MM.1S (cell line): ENCODE measurements around the gene PRRT3.
A peak's percentile ranks its signal among the peaks of the same experiment; 100 is the strongest.

Source experiments
- DNase-seq: peaks from one replicate; pipeline ENCODE4 v3.0.0-alpha.2; 2015
- H2AFZ ChIP-seq: fragments of 300-600 bp; sonication (generic); 2 replicates; pipeline ENCODE4 v1.6.0; 2016; ENCODE audit warnings: antibody characterized with exemption, low read length
- H3F3A ChIP-seq: fragments of 300-600 bp; sonication (generic); 2 replicates; pipeline ENCODE4 v1.6.1; 2016; ENCODE audit warnings: mild to moderate bottlenecking, antibody characterized with exemption, low read length, moderate library complexity, mixed read lengths; ENCODE audit not compliant: insufficient read depth
- H3K27ac ChIP-seq: fragments of 300-600 bp; sonication (generic); 2 replicates; pipeline ENCODE4 v1.5.1; 2016; ENCODE audit warnings: mild to moderate bottlenecking, low read length
- H3K27me3 ChIP-seq: fragments of 300-600 bp; sonication (generic); replicated peaks from 2 replicates; pipeline ENCODE4 v1.6.0; 2016; ENCODE audit warnings: low read length; ENCODE audit not compliant: insufficient read depth
- H3K36me3 ChIP-seq: fragments of 300-600 bp; sonication (generic); replicated peaks from 2 replicates; pipeline ENCODE4 v1.6.1; 2016; ENCODE audit warnings: mild to moderate bottlenecking, low read length, mixed read lengths; ENCODE audit not compliant: insufficient read depth
- H3K4me1 ChIP-seq: fragments of 300-600 bp; sonication (generic); 2 replicates; pipeline ENCODE4 v1.6.1; 2016; ENCODE audit warnings: low read length, mixed read lengths
- H3K4me2 ChIP-seq: fragments of 300-600 bp; sonication (generic); 2 replicates; pipeline ENCODE4 v1.6.0; 2016; ENCODE audit warnings: low read depth, low read length
- H3K4me3 ChIP-seq: fragments of 300-600 bp; sonication (generic); 2 replicates; pipeline ENCODE4 v1.5.1; 2016; ENCODE audit warnings: low read length, mixed read lengths
- H3K79me2 ChIP-seq: fragments of 300-600 bp; sonication (generic); 2 replicates; pipeline ENCODE4 v1.6.1; 2016; ENCODE audit warnings: mixed run types, low read length, mixed read lengths
- H3K9ac ChIP-seq: fragments of 300-600 bp; sonication (generic); 2 replicates; pipeline ENCODE4 v1.6.1; 2016; ENCODE audit warnings: low read length, mixed read lengths
- H3K9me2 ChIP-seq: fragments of 300-600 bp; sonication (generic); replicated peaks from 2 replicates; pipeline ENCODE4 v1.6.1; 2016; ENCODE audit warnings: mild to moderate bottlenecking, low read length, mixed read lengths; ENCODE audit not compliant: insufficient read depth
- H3K9me3 ChIP-seq: fragments of 300-600 bp; sonication (generic); replicated peaks from 2 replicates; pipeline ENCODE4 v1.6.1; 2016; ENCODE audit warnings: mild to moderate bottlenecking, low read length, mixed read lengths; ENCODE audit not compliant: insufficient read depth
- H4K20me1 ChIP-seq: fragments of 300-600 bp; sonication (generic); 2 replicates; pipeline ENCODE4 v1.6.1; 2016; ENCODE audit warnings: mild to moderate bottlenecking, low read length, moderate library complexity, mixed read lengths; ENCODE audit not compliant: insufficient read depth
- EZH2 ChIP-seq: fragments of 300-600 bp; sonication (generic); optimal IDR thresholded peaks from 2 replicates; pipeline ENCODE3; 2017; ENCODE audit warnings: low read depth, mild to moderate bottlenecking, antibody characterized with exemption, low read length, mixed read lengths
- EZH2phosphoT487 ChIP-seq: fragments of 300-600 bp; sonication (generic); IDR thresholded peaks from 2 replicates; pipeline ENCODE4 v1.6.1; 2018; ENCODE audit warnings: antibody characterized with exemption, low read length
- TF ChIP-seq, protein P1 (sequence below): fragments of 300-600 bp; sonication (generic); IDR thresholded peaks from 2 replicates; pipeline ENCODE4 v1.5.1; 2016; ENCODE audit warnings: antibody characterized with exemption, low read length, mixed read lengths

PRRT3 gene

DNA sequence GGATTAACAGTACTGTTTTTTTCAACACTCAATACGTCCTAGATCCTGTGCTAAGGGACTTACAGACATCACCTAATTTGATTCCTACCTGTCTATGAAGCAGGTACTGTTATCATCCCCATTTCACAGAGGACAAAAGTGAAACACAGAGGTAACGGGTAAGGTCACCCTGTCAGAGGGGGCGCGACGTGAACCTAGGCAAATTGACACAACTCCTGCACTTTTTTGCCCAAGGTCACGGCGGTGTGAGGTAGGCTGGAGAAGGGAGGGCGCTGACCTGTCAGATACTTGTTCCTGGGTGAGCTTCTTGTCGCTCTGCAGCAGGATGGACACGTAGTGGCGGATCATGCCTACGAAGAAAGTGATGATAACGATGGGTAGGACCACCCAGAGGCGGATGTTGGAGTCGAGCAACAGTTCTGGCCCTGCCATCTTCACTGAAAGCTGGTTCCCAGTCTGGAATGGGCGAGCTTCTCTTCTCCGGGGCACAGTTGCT is 34.1 kb upstream of the PRRT3 start:
- Histone ChIP-seq H3K9me3 (no peaks in the 10 kb centered on the region), H3K36me3 (no peaks in the 10 kb centered on the region), H3K4me3 (peak overlapping the region; percentile 79), H3K4me1 (peaks cover 14% of the 10 kb centered on the region; the same call in 1 of the 2 replicates), H2AFZ (peak overlapping the region; percentile 62), H4K20me1 (no peaks in the 10 kb centered on the region), H3K79me2 (peaks cover 67% of the 10 kb centered on the region), H3K9ac (peak overlapping the region; percentile 72), H3K4me2 (peak overlapping the region; percentile 82), H3K27me3 (no peaks in the 10 kb centered on the region), H3K9me2 (no peaks in the 10 kb centered on the region), H3F3A (0 out of 2 replicates have a peak, but pooled peaks cover 2% of the 10 kb centered on the region), H3K27ac (peak overlapping the region; percentile 60; the same call in 1 of the 2 replicates)
- TF ChIP-seq, protein P1, sequence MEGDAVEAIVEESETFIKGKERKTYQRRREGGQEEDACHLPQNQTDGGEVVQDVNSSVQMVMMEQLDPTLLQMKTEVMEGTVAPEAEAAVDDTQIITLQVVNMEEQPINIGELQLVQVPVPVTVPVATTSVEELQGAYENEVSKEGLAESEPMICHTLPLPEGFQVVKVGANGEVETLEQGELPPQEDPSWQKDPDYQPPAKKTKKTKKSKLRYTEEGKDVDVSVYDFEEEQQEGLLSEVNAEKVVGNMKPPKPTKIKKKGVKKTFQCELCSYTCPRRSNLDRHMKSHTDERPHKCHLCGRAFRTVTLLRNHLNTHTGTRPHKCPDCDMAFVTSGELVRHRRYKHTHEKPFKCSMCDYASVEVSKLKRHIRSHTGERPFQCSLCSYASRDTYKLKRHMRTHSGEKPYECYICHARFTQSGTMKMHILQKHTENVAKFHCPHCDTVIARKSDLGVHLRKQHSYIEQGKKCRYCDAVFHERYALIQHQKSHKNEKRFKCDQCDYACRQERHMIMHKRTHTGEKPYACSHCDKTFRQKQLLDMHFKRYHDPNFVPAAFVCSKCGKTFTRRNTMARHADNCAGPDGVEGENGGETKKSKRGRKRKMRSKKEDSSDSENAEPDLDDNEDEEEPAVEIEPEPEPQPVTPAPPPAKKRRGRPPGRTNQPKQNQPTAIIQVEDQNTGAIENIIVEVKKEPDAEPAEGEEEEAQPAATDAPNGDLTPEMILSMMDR, result no peak
- TF ChIP-seq EZH2phosphoT487 (no peak), EZH2 (no peak)
- DNase-seq, result no peak

DNA sequence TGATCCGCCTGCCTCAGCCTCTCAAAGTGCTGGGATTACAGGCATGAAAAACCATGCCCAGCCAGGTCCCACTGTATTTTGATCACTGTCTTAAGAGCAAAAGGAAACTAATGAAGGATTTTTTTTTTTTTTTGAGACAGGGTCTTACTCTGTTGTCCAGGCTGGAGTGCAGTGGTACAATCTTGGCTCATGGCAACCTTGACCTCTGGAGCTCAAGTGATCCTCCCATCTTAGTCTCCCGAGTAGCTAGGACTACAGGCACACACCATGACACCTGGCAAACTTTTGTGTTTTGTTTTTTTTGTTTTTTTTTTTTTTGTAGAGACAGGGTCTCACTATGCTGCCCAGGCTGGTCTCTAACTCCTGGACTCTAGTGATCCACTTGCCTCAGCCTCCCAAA is 28.0 kb upstream of the PRRT3 start:
- TF ChIP-seq EZH2phosphoT487, result no peak
- TF ChIP-seq, protein P1, result no peak
- TF ChIP-seq EZH2, result no peak
- Histone ChIP-seq H2AFZ (no peak overlapping the region), H4K20me1 (no peaks in the 10 kb centered on the region), H3K36me3 (no peaks in the 10 kb centered on the region; the same call in 1 of the 2 replicates), H3K9me2 (no peaks in the 10 kb centered on the region), H3K27me3 (no peaks in the 10 kb centered on the region), H3K4me1 (peaks cover under 1% of the 10 kb centered on the region; the same call in 1 of the 2 replicates), H3K4me3 (no peak overlapping the region), H3K4me2 (no peak overlapping the region), H3K79me2 (peaks cover 36% of the 10 kb centered on the region), H3K9me3 (no peaks in the 10 kb centered on the region), H3F3A (no peaks in the 10 kb centered on the region), H3K27ac (no peak overlapping the region), H3K9ac (no peak overlapping the region)
- no peak for DNase-seq

DNA sequence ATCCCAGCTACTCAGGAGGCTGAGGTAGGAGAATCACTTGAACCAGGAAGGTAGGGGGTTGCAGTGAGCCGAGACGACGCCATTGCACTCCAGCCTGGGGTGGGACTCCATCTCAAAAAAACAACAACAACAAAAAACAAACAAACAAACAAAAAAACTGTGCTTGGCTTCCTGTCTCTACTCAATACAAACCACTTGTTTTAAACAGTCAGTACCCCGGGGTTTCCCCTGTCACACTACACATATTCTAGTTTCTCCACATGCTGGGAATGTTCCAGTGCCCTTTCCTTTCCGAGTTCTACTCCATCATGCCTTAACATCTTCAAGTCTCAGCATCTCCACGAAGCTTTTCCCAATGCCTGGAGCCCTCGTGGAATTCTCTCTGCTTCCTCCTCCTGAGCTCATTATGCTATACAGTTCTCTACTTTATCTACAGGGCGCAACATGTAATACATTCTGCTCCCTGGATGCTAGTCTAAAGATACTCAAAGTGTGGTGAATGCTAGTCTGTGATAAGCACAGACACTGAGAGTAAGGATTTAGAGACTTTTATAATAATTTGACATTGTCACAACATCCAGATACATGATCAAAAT is 26.6 kb upstream of the PRRT3 start:
- Histone ChIP-seq H3K4me1 (no peaks in the 10 kb centered on the region), H3K79me2 (peaks cover 25% of the 10 kb centered on the region), H3F3A (no peaks in the 10 kb centered on the region), H3K27me3 (no peaks in the 10 kb centered on the region), H4K20me1 (no peaks in the 10 kb centered on the region), H3K4me2 (no peak overlapping the region), H3K27ac (no peak overlapping the region), H3K4me3 (no peak overlapping the region), H3K9me2 (no peaks in the 10 kb centered on the region), H3K9me3 (no peaks in the 10 kb centered on the region), H3K9ac (no peak overlapping the region), H2AFZ (no peak overlapping the region), H3K36me3 (no peaks in the 10 kb centered on the region; the same call in 1 of the 2 replicates)
- TF ChIP-seq EZH2 (no peak), EZH2phosphoT487 (no peak)
- TF ChIP-seq, protein P1, result no peak
- DNase-seq, result no peak
